K562 (cell line): ENCODE measurements around the gene COX18. TPM values are rescaled to one million over a fixed set of nuclear protein-coding genes. Genes with fewer than 3 reads are reported as not detected.
A peak's percentile ranks its signal among the peaks of the same experiment; 100 is the strongest.

Experiments
- CBX3 ChIP-seq, 2 experiments: IDR thresholded peaks; 1 replicate in 1 of 2; 2 replicates in 1 of 2; pipeline ENCODE4 v1.6.1; 2012; ENCODE audit warnings: inconsistent platforms in 2 of 2, low read length in 2 of 2, borderline replicate concordance in 1 of 2, control low read depth in 1 of 2
- CREB5 ChIP-seq: fragments of 250-450 bp; sonication (Bioruptor Pico); IDR thresholded peaks from 2 replicates; pipeline ENCODE4 v1.5.0; 2020; ENCODE audit warnings: mild to moderate bottlenecking
- EP300 ChIP-seq: IDR thresholded peaks from 2 replicates; pipeline ENCODE4 v1.6.1; 2012; ENCODE audit warnings: low read length, improper control_type of control experiment
- ETV1 ChIP-seq: fragments of 450-650 bp; conservative IDR thresholded peaks from 2 replicates; pipeline ENCODE4 v1.6.1; 2016; ENCODE audit warnings: missing genetic modification characterization, control low read depth, low read depth, missing compliant biosample characterization
- HLTF ChIP-seq: fragments of 450-650 bp; IDR thresholded peaks from 2 replicates; pipeline ENCODE4 v1.6.1; 2016
- HMGN3 ChIP-seq: IDR thresholded peaks from 2 replicates; pipeline ENCODE4 v1.6.1; 2011; ENCODE audit warnings: borderline replicate concordance, low read depth, mild to moderate bottlenecking, mixed read lengths, low read length; ENCODE audit not compliant: insufficient read length; ENCODE audit errors: extremely low read depth
- HNRNPL ChIP-seq: fragments of 200-400 bp; formaldehyde crosslinking; IDR thresholded peaks from 2 replicates; pipeline ENCODE4 v1.6.1; 2017; ENCODE audit warnings: low read depth, mild to moderate bottlenecking, low read length
- HOMEZ ChIP-seq: fragments of 250-450 bp; sonication (Bioruptor Pico); IDR thresholded peaks from 2 replicates; pipeline ENCODE4 v1.4.0; 2020; ENCODE audit warnings: mild to moderate bottlenecking, moderate library complexity
- HSF4 ChIP-seq: fragments of 250-450 bp; sonication (Bioruptor Pico); IDR thresholded peaks from 2 replicates; pipeline ENCODE4 v2.1.2; 2022; ENCODE audit warnings: mild to moderate bottlenecking, moderate library complexity, borderline replicate concordance
- JUND ChIP-seq, 2 experiments: IDR thresholded peaks; 2 replicates in 1 of 2; 3 replicates in 1 of 2; pipeline ENCODE4 v1.6.1; 2011; ENCODE audit warnings: borderline replicate concordance in 2 of 2, low read depth in 2 of 2, low read length in 2 of 2, improper control_type of control experiment in 1 of 2, missing biosample characterization in 1 of 2, missing genetic modification characterization in 1 of 2, missing genetic modification reagents in 1 of 2
- MCM5 ChIP-seq: fragments of 450-650 bp; IDR thresholded peaks from 2 replicates; pipeline ENCODE4 v1.6.1; 2016; ENCODE audit warnings: low read depth
- MEF2A ChIP-seq: IDR thresholded peaks from 2 replicates; pipeline ENCODE4 v1.6.1; 2011; ENCODE audit warnings: low read depth, mild to moderate bottlenecking, low read length, moderate library complexity; ENCODE audit not compliant: control insufficient read depth
- NCOA2 ChIP-seq, 2 experiments: fragments of 450-650 bp; IDR thresholded peaks; 2 replicates each; pipeline ENCODE4 v1.6.1; 2018; ENCODE audit warnings: mild to moderate bottlenecking in 2 of 2, moderate library complexity in 1 of 2; ENCODE audit not compliant: partially characterized antibody in 2 of 2
- RB1 ChIP-seq: fragments of 450-650 bp; IDR thresholded peaks from 2 replicates; pipeline ENCODE4 v1.6.1; 2017; ENCODE audit warnings: low read depth, mild to moderate bottlenecking
- RBM39 ChIP-seq: fragments of 200-400 bp; formaldehyde crosslinking; optimal IDR thresholded peaks from 2 replicates; pipeline ENCODE3; 2018; ENCODE audit warnings: low read depth, low read length
- SIN3A ChIP-seq, 2 experiments: fragments of 150-350 bp in 1 of 2; IDR thresholded peaks; 2 replicates each; pipeline ENCODE4 v1.6.1; 2011 to 2016; ENCODE audit warnings: borderline replicate concordance in 2 of 2, low read depth in 2 of 2, low read length in 2 of 2, mild to moderate bottlenecking in 2 of 2, moderate library complexity in 2 of 2; ENCODE audit not compliant: control insufficient read depth in 1 of 2
- SNIP1 ChIP-seq: fragments of 450-650 bp; IDR thresholded peaks from 2 replicates; pipeline ENCODE4 v1.7.1; 2017; ENCODE audit warnings: low read depth, mild to moderate bottlenecking
- TAF7 ChIP-seq: fragments of 450-650 bp; IDR thresholded peaks from 2 replicates; pipeline ENCODE4 v1.6.1; 2016; ENCODE audit warnings: missing genetic modification characterization, missing compliant biosample characterization
- TCF7L2 ChIP-seq: fragments of 150-350 bp; IDR thresholded peaks from 2 replicates; pipeline ENCODE4 v1.6.1; 2016; ENCODE audit warnings: low read depth, mild to moderate bottlenecking, low read length, moderate library complexity
- TGIF2 ChIP-seq: sonication (generic); formaldehyde crosslinking; IDR thresholded peaks from 2 replicates; pipeline ENCODE4 v1.8.1; 2022; ENCODE audit warnings: mild to moderate bottlenecking, missing genetic modification reagents, moderate library complexity
- ZFX ChIP-seq: sonication (generic); formaldehyde crosslinking; IDR thresholded peaks from 2 replicates; pipeline ENCODE4 v1.8.0; 2022; ENCODE audit warnings: mild to moderate bottlenecking, missing genetic modification reagents, moderate library complexity
- ZNF316 ChIP-seq: fragments of 450-650 bp; IDR thresholded peaks from 2 replicates; pipeline ENCODE4 v1.6.1; 2016
- ZNF696 ChIP-seq: fragments of 250-450 bp; sonication (Bioruptor Pico); conservative IDR thresholded peaks from 2 replicates; pipeline ENCODE4 v1.4.0; 2020; ENCODE audit warnings: mild to moderate bottlenecking, moderate library complexity
- ZNF766 ChIP-seq: fragments of 200-800 bp; sonication (Bioruptor generic); conservative IDR thresholded peaks from 2 replicates; pipeline ENCODE4 v1.6.1; 2016; ENCODE audit warnings: missing genetic modification characterization, missing compliant biosample characterization
- ZNF778 ChIP-seq: fragments of 450-650 bp; formaldehyde crosslinking; IDR thresholded peaks from 2 replicates; pipeline ENCODE4 v1.4.0; 2020; ENCODE audit warnings: mild to moderate bottlenecking, moderate library complexity
- polyA plus RNA-seq, 8 experiments: library from polyadenylated mRNA; depleted of rRNA in 4 of 8; stranded (reverse) in 5 of 8; unstranded in 3 of 8; fragments of >200 nt; fragmentation: Nextera tagmentation in 2 of 8; fragmentation: Illumina TruSeq in 1 of 8; extraction: Ambion mirVana in 2 of 8; extraction: Trizol in 1 of 8; gene quantifications; 2 replicates each; pipeline versions ENCODE4 v1.2.1 to v1.2.3, GENCODE V29; 2011 to 2014; ENCODE audit warnings: inconsistent platforms in 1 of 8, missing spikeins in 1 of 8
- total RNA-seq, 7 experiments: library from RNA; depleted of rRNA in 6 of 7; stranded (reverse); fragments of >200 nt in 6 of 7; fragmentation: Illumina TruSeq in 2 of 7; extraction: Trizol in 2 of 7; gene quantifications; 2 replicates each; pipeline versions ENCODE4 v1.2.1 to v1.2.3, GENCODE V29; 2011 to 2021; ENCODE audit warnings: low replicate concordance in 1 of 7

COX18 gene
- total and polyA plus RNA-seq, 9 of the 15 experiments (the other 6 are each of a cell fraction or from before 2014, with no cell fraction given) = 7.0 to 21.3 (median 14.7) TPM

- TF ChIP-seq CREB5 (no peak), EP300 (peak; percentile 47; the same call in 1 of the 2 replicates), ZNF778 (CRISPR knock-in tag) (no peak), HSF4 (no peak), TGIF2 (0 out of 2 replicates have a peak, but pooled peaks have one; percentile 43), CBX3 (IDR thresholded peaks at IDR 0.05; ENCODE audit: borderline replicate concordance in 1 of 2, low read length in 2 of 2) (peak in 1 of 2 experiments; percentile 75; a peak in 1 of 3 replicates), ETV1 (tag) (peak; percentile 24; the same call in 1 of the 2 replicates), TAF7 (tag) (peak; percentile 51; the same call in 1 of the 2 replicates), RBM39 (no peak), ZNF316 (peak; percentile 24; the same call in 1 of the 2 replicates), HLTF (no peak), HOMEZ (no peak), HNRNPL (peak; percentile 94), SNIP1 (no peak), NCOA2 (IDR thresholded peaks at IDR 0.05; ENCODE audit: partially characterized antibody in 2 of 2) (no peak), ZNF696 (CRISPR knock-in tag) (no peak), MEF2A (no peak), TCF7L2 (peak; percentile 59; the same call in 1 of the 2 replicates), RB1 (peak; percentile 81; the same call in 1 of the 2 replicates), MCM5 (no peak), ZFX (CRISPR knock-in tag) (peak; percentile 100), ZNF766 (CRISPR knock-in tag) (no peak), SIN3A (IDR thresholded peaks at IDR 0.05; ENCODE audit: borderline replicate concordance in 2 of 2, control insufficient read depth in 1 of 2, low read depth in 2 of 2, low read length in 2 of 2) (peak in 1 of 2 experiments; percentile 45; a peak in 1 of 4 replicates), HMGN3 (peak; percentile 86), JUND (IDR thresholded peaks at IDR 0.05; ENCODE audit: borderline replicate concordance, low read depth, low read length) (peak; percentile 88), JUND (tag; IDR thresholded peaks at IDR 0.05; ENCODE audit: borderline replicate concordance, low read depth, low read length) (peak; percentile 88; the same call in 2 of the 3 replicates)
Measured at GRCh38 chr4:73069338-73070073, at the start of gene COX18 (continued).
